ENCODE results near the gene KLHL18. TPM values are rescaled to one million over a fixed set of nuclear protein-coding genes. Genes with fewer than 3 reads are reported as not detected.

KLHL18 gene
- total RNA-seq, 1 donor from 2014 or later: 26.3 TPM

DNA sequence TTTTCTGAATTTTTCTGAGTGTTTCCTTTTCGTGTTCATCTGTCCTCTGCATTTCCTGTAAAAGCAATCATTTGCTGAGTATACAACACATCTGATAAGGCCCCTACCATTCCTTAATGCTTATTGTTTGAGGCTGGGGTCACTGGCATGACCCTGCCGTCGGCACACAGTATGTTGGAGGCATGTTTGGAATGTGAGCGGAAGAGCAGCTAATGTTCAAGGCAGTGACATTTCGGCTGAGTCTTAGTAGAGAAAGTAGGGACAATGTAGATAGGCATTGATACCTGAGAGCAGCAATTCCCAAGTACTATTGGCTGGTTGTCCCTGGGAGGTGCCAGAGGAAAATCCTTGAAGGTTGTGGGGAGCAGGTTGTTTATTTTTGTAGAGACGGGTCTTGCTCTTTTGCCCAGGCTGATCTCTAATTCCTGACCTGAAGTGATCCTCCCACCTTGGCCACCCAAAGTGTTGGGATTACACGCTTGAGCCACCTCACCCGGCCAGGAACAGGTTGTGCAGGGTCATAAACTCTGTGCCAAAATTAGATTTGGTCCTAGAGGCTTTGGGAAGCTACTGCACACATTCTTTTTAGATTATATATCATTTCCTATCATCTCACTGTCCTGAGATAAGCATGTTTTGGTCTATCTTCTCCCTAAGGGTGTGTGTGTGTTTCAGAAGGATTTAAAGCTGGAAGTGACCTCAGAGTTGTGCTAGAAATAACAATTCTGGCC lies 111.6 kb downstream of the KLHL18 start:
- TF ChIP-seq, protein P1, sequence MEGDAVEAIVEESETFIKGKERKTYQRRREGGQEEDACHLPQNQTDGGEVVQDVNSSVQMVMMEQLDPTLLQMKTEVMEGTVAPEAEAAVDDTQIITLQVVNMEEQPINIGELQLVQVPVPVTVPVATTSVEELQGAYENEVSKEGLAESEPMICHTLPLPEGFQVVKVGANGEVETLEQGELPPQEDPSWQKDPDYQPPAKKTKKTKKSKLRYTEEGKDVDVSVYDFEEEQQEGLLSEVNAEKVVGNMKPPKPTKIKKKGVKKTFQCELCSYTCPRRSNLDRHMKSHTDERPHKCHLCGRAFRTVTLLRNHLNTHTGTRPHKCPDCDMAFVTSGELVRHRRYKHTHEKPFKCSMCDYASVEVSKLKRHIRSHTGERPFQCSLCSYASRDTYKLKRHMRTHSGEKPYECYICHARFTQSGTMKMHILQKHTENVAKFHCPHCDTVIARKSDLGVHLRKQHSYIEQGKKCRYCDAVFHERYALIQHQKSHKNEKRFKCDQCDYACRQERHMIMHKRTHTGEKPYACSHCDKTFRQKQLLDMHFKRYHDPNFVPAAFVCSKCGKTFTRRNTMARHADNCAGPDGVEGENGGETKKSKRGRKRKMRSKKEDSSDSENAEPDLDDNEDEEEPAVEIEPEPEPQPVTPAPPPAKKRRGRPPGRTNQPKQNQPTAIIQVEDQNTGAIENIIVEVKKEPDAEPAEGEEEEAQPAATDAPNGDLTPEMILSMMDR (IDR thresholded peaks at IDR 0.05; ENCODE audit: insufficient read depth, low read length, poor library complexity, severe bottlenecking): no peak
- DNase-seq (ENCODE audit: low read depth): peak; percentile 21
- Histone ChIP-seq H3K4me3 (ENCODE audit: low read depth, low read length) (no peak overlapping the region), H3K36me3 (ENCODE audit: control insufficient read depth, insufficient read depth, low read length) (no peaks in the 10 kb centered on the region), H3K27me3 (ENCODE audit: control insufficient read depth, insufficient read depth, low read length) (no peaks in the 10 kb centered on the region)

DNA sequence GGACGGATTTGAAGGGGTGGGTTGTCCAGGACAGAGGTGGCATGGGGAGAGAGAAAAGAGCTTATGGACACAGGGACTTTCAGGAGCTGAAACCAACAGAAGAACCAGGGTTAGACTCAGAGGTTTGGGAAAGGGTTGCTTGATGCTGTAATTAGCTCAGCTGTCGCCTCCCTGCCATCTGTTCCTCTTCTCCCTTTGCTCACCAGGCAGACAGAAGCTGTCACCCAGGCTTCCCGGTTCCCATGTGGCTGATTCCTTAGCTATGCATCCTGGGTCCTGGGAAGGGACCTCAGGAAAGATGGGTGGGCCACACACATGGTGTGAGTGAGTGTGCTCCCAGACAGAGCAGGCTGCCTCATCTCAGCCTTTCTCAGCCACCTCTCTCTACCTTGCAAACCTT lies 112.1 kb downstream of the KLHL18 start:
- Histone ChIP-seq H3K4me3 (ENCODE audit: low read depth, low read length) (no peak overlapping the region), H3K27me3 (ENCODE audit: control insufficient read depth, insufficient read depth, low read length) (no peaks in the 10 kb centered on the region), H3K36me3 (ENCODE audit: control insufficient read depth, insufficient read depth, low read length) (no peaks in the 10 kb centered on the region)
- TF ChIP-seq, protein P1 (IDR thresholded peaks at IDR 0.05; ENCODE audit: insufficient read depth, low read length, poor library complexity, severe bottlenecking): no peak
- DNase-seq (ENCODE audit: low read depth): no peak

Other genes with a start within 250 kb of the KLHL18 start
- 25.0 and 31.1 TPM in 2 replicates for gene SETD2, start 118.8 kb upstream of the KLHL18 start, total RNA-seq
- 7.1 and 14.5 TPM in 2 replicates for gene KIF9, start 145 bp upstream of the KLHL18 start, total RNA-seq
- 20.9 and 31.1 TPM in 2 replicates for gene PTPN23, start 98.1 kb downstream of the KLHL18 start, total RNA-seq
- gene SCAP, start 193.0 kb downstream of the KLHL18 start, total RNA-seq: 67.4 and 70.9 TPM in 2 replicates
- 29.5 and 30.7 TPM in 2 replicates for gene ELP6, start 230.8 kb downstream of the KLHL18 start, total RNA-seq

Measured in kidney epithelial cell (primary cell).